ENCODE results near the gene GABARAP. TPM values are rescaled to one million over a fixed set of nuclear protein-coding genes. Genes with fewer than 3 reads are reported as not detected.

The GABARAP gene
- total RNA-seq, 2 donors from 2014 or later: 187 to 446 TPM

- no peak for TF ChIP-seq CTCF (IDR thresholded peaks at IDR 0.05)
- Histone ChIP-seq H3K27ac (no peak overlapping the region), H3K9me3 (no peaks in the 10 kb centered on the region), H3K27me3 (replicated peaks; ENCODE audit: insufficient read depth) (peaks cover 12% of the 10 kb centered on the region), H3K4me1 (ENCODE audit: control insufficient read depth in 1 of 2, low read depth in 2 of 2) (peaks cover 11 to 25% of the 10 kb centered on the region in 2 donors), H3K36me3 (peaks cover 20% of the 10 kb centered on the region), H3K4me3 (no peak overlapping the region)
- DNase-seq (ENCODE audit: low spot score) (no peak), ATAC-seq (ENCODE audit: insufficient number of reproducible peaks, low FRiP score, low read depth) (no peak)
Observed at GRCh38 chr17:7260151-7260550, 17.9 kb upstream of the GABARAP start.

GRCh38 chr17:7259555-7259889 is 17.3 kb upstream of the GABARAP start:
- no peak for ATAC-seq (ENCODE audit: insufficient number of reproducible peaks, low FRiP score, low read depth)
- DNase-seq (ENCODE audit: low spot score): no peak
- Histone ChIP-seq H3K27ac (no peak overlapping the region), H3K27me3 (replicated peaks; ENCODE audit: insufficient read depth) (peaks cover 12% of the 10 kb centered on the region), H3K4me1 (ENCODE audit: control insufficient read depth in 1 of 2, low read depth in 2 of 2) (peaks cover 11 to 25% of the 10 kb centered on the region in 2 donors), H3K4me3 (no peak overlapping the region), H3K36me3 (peaks cover 26% of the 10 kb centered on the region), H3K9me3 (no peaks in the 10 kb centered on the region)
- no peak for TF ChIP-seq CTCF (IDR thresholded peaks at IDR 0.05)

- ATAC-seq (ENCODE audit: insufficient number of reproducible peaks, low FRiP score, low read depth) (no peak), DNase-seq (ENCODE audit: low spot score) (no peak)
- no peak overlapping the region for H3K27ac ChIP-seq
- peaks cover 12% of the 10 kb centered on the region for H3K27me3 ChIP-seq (replicated peaks; ENCODE audit: insufficient read depth)
- H3K4me1 ChIP-seq (ENCODE audit: control insufficient read depth in 1 of 2, low read depth in 2 of 2): peaks cover 11 to 25% of the 10 kb centered on the region in 2 donors
- no peak overlapping the region for H3K4me3 ChIP-seq
- no peak for TF ChIP-seq CTCF (IDR thresholded peaks at IDR 0.05)
- H3K9me3 ChIP-seq: no peaks in the 10 kb centered on the region
- H3K36me3 ChIP-seq: peaks cover 26% of the 10 kb centered on the region
Observed at GRCh38 chr17:7258731-7259554, 16.7 kb upstream of the GABARAP start.

GRCh38 chr17:7256766-7257456 is 14.7 kb upstream of the GABARAP start:
- DNase-seq (ENCODE audit: low spot score): no peak
- H3K4me3 ChIP-seq: no peak overlapping the region
- no peak for TF ChIP-seq CTCF (IDR thresholded peaks at IDR 0.05)
- peaks cover 26% of the 10 kb centered on the region for H3K36me3 ChIP-seq
- H3K4me1 ChIP-seq (ENCODE audit: control insufficient read depth in 1 of 2, low read depth in 2 of 2): peaks cover 13 to 20% of the 10 kb centered on the region in 2 donors
- no peaks in the 10 kb centered on the region for H3K9me3 ChIP-seq
- ATAC-seq (ENCODE audit: insufficient number of reproducible peaks, low FRiP score, low read depth): no peak
- peaks cover 4% of the 10 kb centered on the region for H3K27me3 ChIP-seq (replicated peaks; ENCODE audit: insufficient read depth)
- H3K27ac ChIP-seq: no peak overlapping the region

- no peak overlapping the region for H3K27ac ChIP-seq
- DNase-seq (ENCODE audit: low spot score): no peak
- H3K36me3 ChIP-seq: peaks cover 26% of the 10 kb centered on the region
- ATAC-seq (ENCODE audit: insufficient number of reproducible peaks, low FRiP score, low read depth): no peak
- TF ChIP-seq CTCF (IDR thresholded peaks at IDR 0.05): no peak
- H3K4me3 ChIP-seq: no peak overlapping the region
- peaks cover 15 to 26% of the 10 kb centered on the region in 2 donors for H3K4me1 ChIP-seq (ENCODE audit: control insufficient read depth in 1 of 2, low read depth in 2 of 2)
- H3K27me3 ChIP-seq (replicated peaks; ENCODE audit: insufficient read depth): no peaks in the 10 kb centered on the region
- H3K9me3 ChIP-seq: no peaks in the 10 kb centered on the region
Observed at GRCh38 chr17:7254511-7254910, 12.3 kb upstream of the GABARAP start.

All from thoracic aorta (tissue), 2 donors.